HG03521 (cell line): ENCODE data around the gene TPSAB1.
"Not testable (repeated sequence)": the region's sequence is repeated elsewhere in the genome, so short reads cannot be mapped to it uniquely, and the experiment has no call there.

ENCODE experiments used
- ATAC-seq: cut with Tn5 transposase; IDR thresholded peaks from one replicate; pipeline ENCODE4 v1.9.1; 2021; ENCODE audit warnings: mild to moderate bottlenecking, moderate library complexity; ENCODE audit not compliant: unreplicated experiment

The TPSAB1 gene

DNA sequence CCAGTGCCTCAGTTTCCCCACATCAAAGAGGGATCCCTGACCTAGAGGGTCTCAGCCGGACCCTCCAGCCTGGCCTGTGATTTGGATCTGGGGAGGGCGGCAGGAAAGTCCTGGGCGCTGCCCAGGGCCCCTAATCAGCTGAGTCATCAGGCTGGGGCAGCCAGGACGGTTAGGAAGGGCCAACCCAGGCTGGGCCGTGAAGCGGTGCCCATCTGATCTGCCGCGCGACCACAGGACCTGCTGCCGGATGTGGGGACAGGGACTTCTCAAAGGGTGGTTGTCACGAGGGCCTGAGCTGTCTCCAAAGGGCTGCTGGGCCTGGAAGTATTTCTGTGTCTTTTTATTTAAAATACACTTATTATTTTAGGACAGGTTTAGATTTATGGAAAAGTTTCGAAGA is 4.4 kb downstream of the TPSAB1 start:
- no peak for ATAC-seq

DNA sequence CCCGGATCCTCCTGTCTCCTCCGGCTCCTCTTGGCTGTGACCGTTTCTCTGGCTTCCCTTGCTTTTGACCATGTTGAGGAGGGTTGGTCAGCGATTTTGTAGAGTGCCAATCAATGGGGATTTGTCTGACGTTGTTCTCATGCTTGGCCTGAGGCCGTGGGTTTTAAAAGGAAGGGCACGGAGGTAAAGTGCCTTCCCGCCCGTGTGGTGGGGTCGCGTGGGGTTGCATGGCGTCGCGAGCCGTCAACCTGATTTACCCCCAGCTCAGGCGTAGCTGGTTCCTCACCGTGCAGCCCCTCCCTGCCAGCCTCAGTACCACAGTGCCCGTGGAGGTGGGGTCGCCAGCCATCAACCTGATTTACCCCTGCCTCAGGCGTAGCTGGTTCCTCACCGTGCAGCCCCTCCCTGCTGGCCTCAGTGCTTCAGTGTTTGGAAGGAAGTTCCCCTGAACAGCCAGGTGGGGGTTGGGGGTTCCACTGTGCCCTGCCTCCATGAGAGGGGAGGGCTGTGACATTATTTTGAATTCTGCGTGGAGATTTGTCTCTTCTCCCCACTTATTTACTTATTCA is 5.0 kb downstream of the TPSAB1 start:
- no peak for ATAC-seq

DNA sequence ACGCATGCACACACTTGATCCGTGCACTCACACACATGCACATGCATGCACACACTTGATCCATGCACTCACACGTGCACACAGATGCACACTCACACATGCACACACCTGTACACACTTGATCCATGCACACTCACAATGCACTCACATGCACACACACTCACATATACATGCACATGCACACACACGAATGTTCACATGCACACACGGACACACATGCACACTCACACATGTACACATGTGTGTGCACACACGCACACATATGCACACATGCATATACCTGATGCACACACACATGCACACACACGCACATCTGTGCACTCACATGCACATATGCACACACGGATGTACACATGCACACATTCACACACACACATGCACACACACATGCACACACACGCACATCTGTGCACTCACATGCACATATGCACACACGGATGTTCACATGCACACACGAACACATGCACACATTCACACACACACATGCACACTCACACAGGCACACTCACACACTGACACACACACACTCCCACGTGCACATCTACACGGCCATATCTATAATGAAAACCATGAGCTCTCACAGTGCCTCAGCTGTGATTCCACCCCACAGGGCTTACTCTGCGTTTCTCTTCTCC is 7.5 kb downstream of the TPSAB1 start:
- not testable (repeated sequence) for ATAC-seq

DNA sequence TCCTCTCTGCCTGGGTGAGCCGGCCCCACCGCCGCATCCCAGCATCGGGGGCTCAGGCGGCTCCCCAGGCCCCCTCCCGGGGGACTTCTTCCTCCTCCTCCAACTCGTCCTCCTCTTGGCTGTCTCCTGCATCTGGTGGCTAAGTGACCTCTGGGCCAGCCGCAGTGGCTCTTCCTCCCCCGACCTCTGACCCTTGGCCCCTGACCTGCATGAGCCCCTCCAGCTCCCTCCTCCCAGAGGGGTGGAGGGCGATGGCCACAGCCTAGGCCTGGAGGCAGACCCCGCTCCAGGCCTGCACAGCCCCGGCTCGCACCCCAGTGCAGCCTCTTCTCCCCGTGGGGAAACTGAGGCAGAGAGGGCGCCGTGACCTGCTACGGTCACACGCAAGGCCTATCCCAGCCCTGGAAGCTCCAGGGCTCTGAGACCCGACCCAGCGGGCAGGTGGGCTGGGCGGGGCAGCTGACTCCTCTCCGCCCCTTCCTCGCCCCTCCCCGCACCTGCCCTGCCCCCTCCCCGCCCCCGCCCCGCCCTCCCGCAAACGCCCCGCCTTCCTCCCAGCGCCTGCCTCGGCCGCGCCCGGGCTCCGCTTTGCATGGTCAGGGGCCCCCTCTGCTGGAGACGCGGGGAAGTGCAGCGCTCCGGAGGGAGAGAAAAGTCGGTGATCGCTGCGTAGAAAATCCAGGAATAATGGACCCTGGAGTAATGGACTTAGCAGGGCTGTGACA is 8.7 kb downstream of the TPSAB1 start:
- not testable (repeated sequence) for ATAC-seq

DNA sequence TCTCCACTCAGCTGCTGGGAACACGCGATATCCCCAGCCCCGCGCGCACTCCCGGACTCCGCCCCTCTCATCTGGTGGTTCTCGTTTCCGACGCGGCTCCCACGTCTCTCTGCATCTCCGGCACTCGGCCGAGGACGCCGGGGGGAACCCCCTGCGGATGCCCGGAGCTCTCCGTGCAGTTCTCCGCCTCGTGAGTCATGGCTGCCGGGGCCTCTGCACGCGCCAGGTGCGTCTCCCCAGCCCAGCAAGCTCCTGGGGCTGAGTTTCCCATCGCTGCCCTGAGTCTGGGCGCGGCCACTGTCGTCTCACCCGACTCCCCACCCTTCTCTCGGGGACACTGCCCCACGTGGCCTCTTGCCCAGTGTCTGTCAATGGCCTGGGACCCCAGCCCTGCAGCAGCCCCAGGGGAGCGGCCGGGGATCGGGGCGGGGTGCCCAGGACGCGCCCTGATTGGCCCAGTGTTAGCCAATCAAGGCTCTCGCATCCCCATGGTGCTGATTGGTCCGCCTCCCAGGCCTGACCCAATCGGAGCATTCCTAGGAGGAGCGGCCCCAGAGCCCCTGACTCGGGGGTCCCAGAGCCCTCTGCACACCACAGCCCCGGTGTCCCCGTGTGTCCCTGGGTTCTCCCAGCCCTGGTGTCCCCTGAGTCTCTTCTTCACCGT is 13.3 kb downstream of the TPSAB1 start:
- not testable (repeated sequence) for ATAC-seq

DNA sequence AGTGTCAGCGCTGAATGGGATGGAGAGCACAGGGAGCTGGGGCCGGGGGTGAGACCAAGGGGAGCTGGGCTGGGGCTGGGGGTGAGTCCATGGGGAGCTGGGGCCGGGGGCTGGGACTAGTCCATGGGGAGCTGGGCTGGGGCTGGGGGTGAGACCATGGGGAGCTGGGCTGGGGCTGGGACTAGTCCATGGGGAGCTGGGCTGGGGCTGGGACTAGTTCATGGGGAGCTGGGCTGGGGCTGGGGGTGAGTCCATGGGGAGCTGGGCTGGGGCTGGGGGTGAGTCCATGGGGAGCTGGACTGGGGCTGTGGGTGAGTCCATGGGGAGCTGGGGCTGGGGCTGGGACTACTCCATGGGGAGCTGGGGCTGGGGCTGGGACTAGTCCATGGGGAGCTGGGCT is 14.3 kb downstream of the TPSAB1 start:
- not testable (repeated sequence) for ATAC-seq

DNA sequence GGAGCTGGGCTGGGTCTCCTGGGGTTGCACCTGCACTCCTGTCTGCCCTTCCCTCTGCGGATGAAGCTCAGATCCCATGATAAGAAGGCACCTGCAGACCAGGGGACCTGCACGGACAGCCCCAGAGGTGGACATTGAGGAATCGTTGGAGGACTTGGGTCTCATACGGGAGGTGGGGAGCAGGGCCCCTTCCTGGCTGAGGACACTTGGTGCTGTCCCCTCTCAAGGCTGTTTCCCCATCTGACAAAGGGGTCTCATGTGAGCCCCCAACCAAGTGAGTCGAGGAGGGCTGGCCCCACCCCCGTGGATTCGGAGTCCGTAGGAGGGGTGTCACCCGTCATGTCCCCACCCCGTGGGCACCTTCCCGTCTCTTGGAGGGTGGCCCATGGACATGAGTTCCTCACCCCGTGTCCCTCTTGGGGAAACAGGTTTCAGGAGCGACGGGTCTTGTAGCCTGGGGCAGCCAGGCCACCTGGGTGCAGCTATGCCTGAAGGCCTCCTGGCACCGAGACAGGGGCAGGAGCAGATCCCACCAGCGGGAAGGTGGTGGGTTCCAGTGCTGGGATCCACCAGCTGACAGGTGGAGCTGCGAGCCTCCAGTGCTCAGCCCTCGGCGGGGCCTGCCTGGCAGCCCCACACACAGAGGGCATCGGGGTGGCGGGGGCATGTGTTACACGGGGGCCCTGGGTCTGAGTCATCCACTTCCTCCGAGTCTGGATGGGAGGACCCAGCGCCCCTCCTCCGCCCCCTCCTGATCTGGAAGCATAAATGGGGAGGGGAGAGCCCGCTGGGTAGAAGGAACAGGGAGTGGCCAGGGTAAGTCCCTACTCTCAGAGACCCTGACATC is 15.0 kb downstream of the TPSAB1 start, which contains the start of gene TPSD1:
TPSD1 (plus strand) TSS at position 794 of the 847 bp plus-strand sequence. CDS start 212 bp downstream, outside the sequence.
- ATAC-seq = not testable (repeated sequence)

DNA sequence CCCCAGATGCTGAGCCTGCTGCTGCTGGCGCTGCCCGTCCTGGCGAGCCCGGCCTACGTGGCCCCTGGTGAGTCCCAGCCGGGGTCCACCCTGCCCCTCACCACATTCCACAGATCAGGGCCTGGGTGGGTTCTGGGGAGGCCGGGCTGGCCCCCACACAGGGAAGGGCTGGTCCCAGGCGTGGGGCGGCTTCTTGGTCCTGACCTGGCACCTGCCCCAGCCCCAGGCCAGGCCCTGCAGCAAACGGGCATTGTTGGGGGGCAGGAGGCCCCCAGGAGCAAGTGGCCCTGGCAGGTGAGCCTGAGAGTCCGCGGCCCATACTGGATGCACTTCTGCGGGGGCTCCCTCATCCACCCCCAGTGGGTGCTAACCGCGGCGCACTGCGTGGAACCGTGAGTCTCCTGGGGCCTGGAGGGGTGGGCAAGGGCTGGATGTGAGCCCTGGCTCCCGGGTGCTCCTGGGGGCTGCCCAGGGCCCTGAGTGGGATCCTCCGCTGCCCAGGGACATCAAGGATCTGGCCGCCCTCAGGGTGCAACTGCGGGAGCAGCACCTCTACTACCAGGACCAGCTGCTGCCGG is 15.9 kb downstream of the TPSAB1 start:
- ATAC-seq = not testable (repeated sequence)

DNA sequence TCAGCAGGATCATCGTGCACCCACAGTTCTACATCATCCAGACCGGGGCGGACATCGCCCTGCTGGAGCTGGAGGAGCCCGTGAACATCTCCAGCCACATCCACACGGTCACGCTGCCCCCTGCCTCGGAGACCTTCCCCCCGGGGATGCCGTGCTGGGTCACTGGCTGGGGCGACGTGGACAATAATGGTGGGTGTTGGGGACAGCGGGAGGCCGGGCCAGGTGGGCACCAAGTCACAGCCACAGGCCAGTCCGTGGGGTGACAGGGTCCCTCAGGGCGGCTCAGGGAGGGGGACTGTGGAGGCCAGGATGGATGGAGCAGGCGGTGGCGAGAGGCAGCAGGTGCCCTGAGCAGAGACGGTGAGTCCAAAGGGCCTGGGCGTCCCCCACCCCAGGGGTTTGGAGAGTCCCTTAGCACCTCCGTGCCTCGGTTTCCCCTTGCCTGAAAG is 16.4 kb downstream of the TPSAB1 start:
- ATAC-seq = no peak

DNA sequence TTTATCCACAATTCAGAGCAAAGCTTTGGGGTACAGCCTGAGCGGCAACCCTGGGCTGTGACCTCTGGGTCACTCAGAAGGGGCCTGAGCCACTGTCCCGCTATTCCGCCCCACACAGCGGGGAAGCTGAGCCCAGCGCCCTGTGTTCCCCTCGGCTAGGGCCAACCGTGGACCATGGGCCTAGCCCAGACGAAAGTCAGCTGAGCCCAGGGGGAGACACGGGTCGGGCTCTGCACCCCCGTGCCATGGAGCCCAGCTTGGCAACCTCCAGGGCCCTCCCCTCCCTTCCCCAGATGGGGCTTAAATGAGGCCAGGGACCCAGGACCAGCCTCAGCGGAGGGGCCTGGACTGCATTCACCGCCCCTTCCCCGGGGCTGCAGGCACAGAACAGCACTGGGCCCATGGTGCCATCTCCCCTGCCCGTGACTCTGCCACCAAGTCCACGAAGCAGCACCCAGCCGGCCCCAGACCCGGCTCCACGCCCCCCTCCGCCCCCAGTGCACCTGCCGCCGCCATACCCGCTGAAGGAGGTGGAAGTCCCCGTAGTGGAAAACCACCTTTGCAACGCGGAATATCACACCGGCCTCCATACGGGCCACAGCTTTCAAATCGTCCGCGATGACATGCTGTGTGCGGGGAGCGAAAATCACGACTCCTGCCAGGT is 17.2 kb downstream of the TPSAB1 start:
- no peak for ATAC-seq

DNA sequence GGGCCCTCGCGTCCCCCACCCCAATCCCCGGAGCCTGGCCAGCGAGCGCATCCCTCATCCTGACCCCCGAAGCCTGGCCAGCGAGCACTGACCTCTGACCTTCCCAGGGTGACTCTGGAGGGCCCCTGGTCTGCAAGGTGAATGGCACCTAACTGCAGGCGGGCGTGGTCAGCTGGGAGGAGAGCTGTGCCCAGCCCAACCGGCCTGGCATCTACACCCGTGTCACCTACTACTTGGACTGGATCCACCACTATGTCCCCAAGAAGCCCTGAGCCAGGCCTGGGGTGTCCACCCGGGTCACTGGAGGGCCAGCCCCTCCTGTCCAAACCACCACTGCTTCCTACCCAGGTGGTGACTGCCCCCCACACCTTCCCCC is 17.7 kb downstream of the TPSAB1 start:
- ATAC-seq = no peak

DNA sequence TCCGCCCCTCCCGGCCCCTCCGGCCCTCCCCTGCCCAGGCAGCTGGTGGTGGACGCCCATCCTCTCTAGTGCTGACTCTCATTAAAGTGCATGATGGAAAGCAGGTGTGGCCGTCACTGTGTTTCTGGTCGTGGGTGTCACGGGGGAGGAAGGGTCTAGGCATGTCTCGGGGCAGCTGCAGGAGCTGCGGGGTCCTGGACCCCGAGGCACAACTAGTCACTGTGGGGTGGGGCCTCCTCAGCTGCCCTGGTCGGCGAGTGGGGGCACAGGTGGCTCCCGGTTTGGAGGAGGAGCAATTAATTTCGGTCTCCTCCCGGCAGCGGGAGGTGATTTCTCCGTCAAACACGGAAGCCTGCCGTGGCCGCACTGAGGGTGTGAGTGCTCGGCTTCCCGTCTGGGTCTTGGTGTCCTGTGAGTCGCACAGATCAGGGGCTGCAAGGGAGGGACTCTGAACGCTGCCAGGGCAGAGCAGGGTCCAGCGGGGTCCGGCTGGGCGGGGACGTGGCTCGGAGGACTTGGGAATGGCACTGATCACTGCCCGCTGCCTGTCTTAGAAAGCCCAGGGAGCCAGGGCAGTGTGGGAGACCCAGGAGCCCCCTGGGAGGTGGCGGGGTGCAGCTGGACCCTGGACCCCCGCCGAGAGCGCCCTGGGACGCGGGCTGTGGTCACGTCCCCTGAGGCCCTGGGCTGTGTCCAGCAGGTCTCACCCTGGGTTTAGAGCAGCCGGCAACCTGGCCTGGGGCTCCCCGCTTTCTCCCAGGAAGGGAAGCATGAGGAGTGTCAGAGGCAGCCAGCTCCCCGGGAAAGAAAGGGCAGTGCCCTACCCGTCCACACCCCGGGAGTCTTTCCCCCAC is 18.6 kb downstream of the TPSAB1 start:
- ATAC-seq = no peak

DNA sequence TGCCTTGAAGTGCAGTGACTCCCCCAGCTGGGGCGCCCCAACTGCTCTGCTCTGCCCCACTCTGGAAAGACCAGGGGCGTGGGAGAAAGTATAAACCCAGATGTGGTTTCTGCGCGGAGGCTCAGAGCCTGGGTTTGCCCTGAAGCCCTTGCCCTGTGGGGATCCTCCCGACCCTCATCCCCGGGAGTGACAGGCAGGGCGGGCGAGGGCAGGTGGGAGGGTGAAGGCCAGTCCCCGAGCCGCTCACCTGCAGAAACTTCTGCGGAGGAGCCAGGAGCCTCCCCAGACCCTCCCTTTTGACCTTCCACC is 19.2 kb downstream of the TPSAB1 start:
- no peak for ATAC-seq

DNA sequence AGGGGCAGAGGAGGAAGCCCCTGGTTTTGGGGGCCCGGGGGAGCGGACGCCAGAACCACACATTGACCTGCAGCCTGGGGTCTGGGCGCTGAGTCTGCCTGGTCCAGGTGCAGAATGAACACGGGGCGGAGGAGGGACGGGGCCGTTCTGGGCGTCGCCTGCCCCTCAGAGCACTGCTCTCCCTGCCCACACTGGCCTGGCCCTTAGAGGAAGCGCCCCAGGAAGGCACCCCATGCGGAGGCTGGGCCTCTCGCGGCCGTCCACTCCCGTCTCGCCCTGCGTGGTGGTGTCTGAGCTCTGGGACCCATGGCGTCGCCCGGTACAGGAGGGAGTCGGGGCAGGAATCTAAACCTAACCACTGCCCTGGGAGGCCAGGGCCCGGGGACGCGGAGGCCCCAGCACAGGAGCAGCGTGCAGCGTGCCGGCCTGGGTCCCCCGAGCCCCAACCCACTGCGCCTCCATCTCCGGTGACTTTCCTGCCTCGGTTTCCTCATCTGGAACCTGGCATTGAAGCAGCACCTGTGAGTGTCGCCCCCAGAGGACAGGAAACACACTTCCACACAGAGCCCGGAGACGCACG is 19.7 kb downstream of the TPSAB1 start:
- ATAC-seq = no peak

DNA sequence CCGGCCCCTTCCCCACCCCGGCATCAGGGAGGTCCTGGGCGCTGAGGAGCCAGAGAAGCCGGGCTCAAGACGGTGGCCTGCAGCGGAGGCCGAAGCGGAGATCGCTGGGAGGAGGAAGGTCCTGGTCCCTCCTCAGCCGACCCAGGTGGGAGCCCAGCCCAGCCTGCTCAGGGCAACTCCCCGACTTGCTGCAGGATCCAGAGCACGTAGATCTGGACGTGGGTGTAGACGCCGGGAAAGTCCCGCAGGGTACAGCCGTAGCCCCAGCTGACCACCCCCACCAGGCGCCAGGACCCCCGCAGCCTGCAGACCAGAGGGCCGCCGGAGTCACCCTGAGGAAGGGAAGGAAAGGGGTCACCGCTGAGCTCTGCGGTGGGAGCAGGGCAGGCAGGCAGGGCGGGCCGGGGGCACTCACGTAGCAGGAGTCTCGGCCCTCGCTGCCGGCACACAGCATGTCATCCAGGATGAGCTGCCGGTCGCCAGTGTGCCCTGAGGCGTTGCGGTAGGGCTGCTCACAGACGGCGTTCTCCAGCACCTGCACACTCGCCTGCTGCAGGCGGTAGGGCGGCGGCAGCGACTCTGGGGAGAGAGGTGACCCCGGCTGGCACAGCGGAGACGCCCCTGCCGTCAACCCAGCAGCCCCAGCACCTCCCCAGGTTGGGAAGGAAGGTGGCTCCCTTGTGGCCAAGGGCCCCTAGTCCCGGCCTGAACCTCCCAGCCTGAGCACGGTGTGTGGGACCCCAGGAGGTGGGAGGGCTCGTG is 20.8 kb downstream of the TPSAB1 start:
- no peak for ATAC-seq

DNA sequence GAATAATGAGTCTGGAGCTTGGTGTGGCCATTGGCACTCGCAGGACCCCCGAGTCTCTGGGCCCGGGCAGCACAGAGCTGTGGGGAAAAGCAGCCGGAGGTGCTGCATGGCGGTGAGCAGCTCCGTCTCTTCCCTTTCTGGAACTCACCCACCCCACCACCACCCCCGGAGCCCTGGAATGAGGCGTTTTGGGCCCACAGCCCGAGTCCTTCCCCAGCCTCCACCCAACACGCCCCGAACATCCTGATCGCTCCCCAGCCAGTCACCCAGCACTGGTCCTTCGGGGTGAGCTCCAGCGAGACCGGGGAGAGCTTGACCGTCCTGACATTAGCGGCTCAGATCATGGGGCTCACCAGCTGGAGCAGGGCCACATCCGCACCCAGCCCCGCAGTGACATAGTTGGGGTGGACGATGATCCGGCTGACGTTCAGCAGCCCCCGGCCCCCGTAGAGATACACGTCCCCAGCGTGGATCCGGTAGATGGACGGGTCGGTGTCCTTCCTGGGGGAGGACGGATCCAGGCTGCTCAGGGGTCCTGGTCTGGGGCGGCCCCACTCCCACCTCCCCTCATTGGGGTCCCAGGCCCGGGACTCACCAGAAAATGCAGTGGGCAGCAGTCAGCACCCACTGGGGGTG is 21.8 kb downstream of the TPSAB1 start:
- ATAC-seq = no peak

DNA sequence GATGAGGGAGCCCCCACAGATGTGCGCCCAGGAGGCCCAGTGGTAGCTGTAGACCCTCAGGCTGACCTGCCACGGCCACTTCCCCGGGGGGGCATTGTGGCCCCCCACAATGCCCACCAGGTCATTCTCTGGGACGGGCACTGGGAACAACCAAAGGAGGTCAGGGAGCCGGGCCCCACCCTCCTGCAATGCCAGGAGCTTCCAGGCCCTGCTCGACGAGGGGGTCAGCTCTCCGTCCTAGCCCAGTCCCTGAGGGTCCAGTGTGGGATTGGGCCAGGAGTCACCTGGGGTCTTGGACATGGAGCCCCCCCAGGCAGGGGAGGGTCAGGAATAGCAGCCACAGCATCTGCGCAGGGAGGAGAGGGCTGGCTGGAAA is 22.3 kb downstream of the TPSAB1 start:
- no peak for ATAC-seq
